ENCODE measurements around the gene RHOT2. TPM values are rescaled to one million over a fixed set of nuclear protein-coding genes. Genes with fewer than 3 reads are reported as not detected.

RHOT2 gene
- total and polyA plus RNA-seq, 2 donors (not counting 3 experiments of a cell fraction or from before 2014, with no cell fraction given), result 106 to 139 TPM

GRCh38 chr16:649631-650030 lies 18.3 kb upstream of the RHOT2 start:
- peaks cover 0 to 2% of the 10 kb centered on the region in 2 experiments for H3K36me3 ChIP-seq (ENCODE audit: control insufficient read depth in 2 of 2, extremely low read depth in 1 of 2, insufficient read depth in 2 of 2, low read length in 2 of 2)
- no peak for FAIRE-seq
- CTCF ChIA-PET, result interaction anchor here (1.1 kb wide), 1 partner anchor 11 kb away, joined by 11 read pairs; no protein-coding TSS in a partner anchor
- H3K9ac ChIP-seq (replicated peaks; ENCODE audit: extremely low read depth, insufficient read depth, low read length), result peak overlapping the region; percentile 65
- H3K27me3 ChIP-seq (ENCODE audit: control insufficient read depth in 2 of 2, insufficient read depth in 2 of 2, low read length in 2 of 2), result no peaks in the 10 kb centered on the region
- H3K4me2 ChIP-seq (ENCODE audit: insufficient read depth, low read length), result peak overlapping the region; percentile 16
- no peaks in the 10 kb centered on the region for H3K9me1 ChIP-seq (replicated peaks; ENCODE audit: control insufficient read depth, extremely low read depth, insufficient read depth, low read length)
- H4K20me1 ChIP-seq (replicated peaks; ENCODE audit: control insufficient read depth, extremely low read depth, insufficient read depth, low read length), result no peaks in the 10 kb centered on the region
- POLR2A ChIA-PET, result interaction anchor here (1.3 kb wide), 1 partner anchor 13 kb away, joined by 4 read pairs; the partner anchor contains the start of gene METTL26
- BruUV-seq (replicated peaks), result no TSS peak
- H3K79me2 ChIP-seq (ENCODE audit: control insufficient read depth, insufficient read depth, low read length), result no peaks in the 10 kb centered on the region
- intact Hi-C loops (cut with micrococcal nuclease) (loop anchor here (1.0 kb wide), 1 partner anchor 11 kb away; no protein-coding TSS in a partner anchor), dilution Hi-C loops (cut with MboI; ENCODE audit: extremely low pct_ligation_motif_present, low sequenced_read_pairs) (no loop called here)
- no peak for TF ChIP-seq GATA2 (IDR thresholded peaks at IDR 0.05; ENCODE audit: insufficient read depth, insufficient read length, low read depth, low read length)
- TF ChIP-seq FOS (IDR thresholded peaks at IDR 0.05; ENCODE audit: borderline replicate concordance, insufficient read depth, low read length), result no peak
- TF ChIP-seq JUN (IDR thresholded peaks at IDR 0.05; ENCODE audit: borderline replicate concordance, insufficient read depth, insufficient read length, low read depth), result no peak
- TF ChIP-seq POLR2AphosphoS5 (IDR thresholded peaks at IDR 0.05; ENCODE audit: insufficient read depth, low read depth, low read length), result no peak
- no peak for TF ChIP-seq EZH2 (IDR thresholded peaks at IDR 0.05; ENCODE audit: borderline replicate concordance, low read depth, low read length, severe bottlenecking)
- no peak for TF ChIP-seq CTCF (IDR thresholded peaks at IDR 0.05; ENCODE audit: extremely low read depth in 1 of 2, insufficient read depth in 1 of 2, low read depth in 1 of 2, low read length in 2 of 2)
- TF ChIP-seq MYC (IDR thresholded peaks at IDR 0.05; ENCODE audit: low read depth, low read length), result no peak
- TF ChIP-seq MAX (IDR thresholded peaks at IDR 0.05; ENCODE audit: insufficient read depth, insufficient read length), result no peak
- no peak for TF ChIP-seq POLR2A (IDR thresholded peaks at IDR 0.05; ENCODE audit: low read depth, low read length)
- no peak for DNase-seq (ENCODE audit: low read depth, low spot score)
- peak overlapping the region; percentile 23 for H2AFZ ChIP-seq (ENCODE audit: low read depth, low read length)
- H3K9me3 ChIP-seq (replicated peaks; ENCODE audit: control insufficient read depth, insufficient read depth, low read length), result no peaks in the 10 kb centered on the region
- H3K4me3 ChIP-seq (replicated peaks in 1 of 3; ENCODE audit: insufficient read depth in 1 of 3, low read depth in 1 of 3, low read length in 3 of 3), result peak overlapping the region in 2 of 3 experiments; percentile 55 to 57
- peak overlapping the region; percentile 22 for H3K27ac ChIP-seq (ENCODE audit: insufficient read depth, low read depth, low read length)
- peaks cover 8% of the 10 kb centered on the region for H3K4me1 ChIP-seq (ENCODE audit: control insufficient read depth, extremely low read depth, insufficient read depth, low read length)

All from endothelial cell of umbilical vein (primary cell).